Gastrocnemius medialis (tissue), 4 donors: ENCODE data around the gene ANKMY1. TPM values are rescaled to one million over a fixed set of nuclear protein-coding genes. Genes with fewer than 3 reads are reported as not detected.
A peak's percentile ranks its signal among the peaks of the same experiment; 100 is the strongest.

Source experiments
- ATAC-seq, 2 donors: fragments of 150-250 bp; one replicate each; pipeline ENCODE4 v1.9.1; 2016
- DNase-seq, 2 donors: peaks; one replicate each; pipeline ENCODE4 v3.0.0-alpha.2; 2019
- H3K27ac ChIP-seq, 4 donors: fragments of 200-600 bp; sonication (generic); 1 replicate in 1 of 4; 2 replicates in 3 of 4; pipeline ENCODE4 v1.5.1; 2016 to 2018; ENCODE audit warnings: mild to moderate bottlenecking in 2 of 4, moderate library complexity in 1 of 4
- H3K27me3 ChIP-seq, 3 donors: fragments of 200-600 bp; sonication (generic) in 2 of 3; 1 replicate in 1 of 3; 2 replicates in 2 of 3; pipeline versions ENCODE4 v1.5.1 to v1.6.0; 2016 to 2019; ENCODE audit warnings: mild to moderate bottlenecking in 1 of 3, moderate library complexity in 1 of 3
- H3K36me3 ChIP-seq, 2 donors: fragments of 200-600 bp; sonication (generic) in 1 of 2; one replicate each; pipeline ENCODE4 v1.5.1; 2017 to 2018
- H3K4me1 ChIP-seq, 2 donors: fragments of 200-600 bp; sonication (generic) in 1 of 2; one replicate each; pipeline ENCODE4 v1.5.1; 2016 to 2017; ENCODE audit warnings: mild to moderate bottlenecking in 2 of 2
- H3K4me3 ChIP-seq, 4 donors: fragments of 200-600 bp; sonication (generic) in 3 of 4; 1 replicate in 1 of 4; 2 replicates in 3 of 4; pipeline ENCODE4 v1.5.1; 2016 to 2019; ENCODE audit warnings: mild to moderate bottlenecking in 2 of 4
- H3K9me3 ChIP-seq, 3 donors: fragments of 200-600 bp; sonication (generic) in 2 of 3; 1 replicate in 1 of 3; 2 replicates in 2 of 3; pipeline ENCODE4 v1.5.1; 2016 to 2019
- CTCF ChIP-seq, 5 experiments: fragments of 450-650 bp in 3 of 5; fragments of 200-600 bp in 2 of 5; sonication (generic) in 2 of 5; IDR thresholded peaks in 4 of 5; conservative IDR thresholded peaks in 1 of 5; 1 replicate in 4 of 5; 2 replicates in 1 of 5; pipeline ENCODE4 v1.5.1; 2016 to 2019; ENCODE audit warnings: antibody characterized with exemption in 5 of 5, mild to moderate bottlenecking in 3 of 5, moderate library complexity in 3 of 5
- POLR2A ChIP-seq, 2 donors: fragments of 450-650 bp; IDR thresholded peaks; one replicate each; pipeline ENCODE4 v1.6.1; 2017; ENCODE audit warnings: antibody characterized with exemption in 2 of 2, mild to moderate bottlenecking in 2 of 2, moderate library complexity in 2 of 2
- in situ Hi-C, 4 donors: fragments of 200-750 bp; cut with MboI; loops; one replicate each; pipeline versions ENCODE4 v1.15.0 to v1.8.0; 2017; ENCODE audit warnings: low sequenced_read_pairs in 4 of 4
- intact Hi-C: fragments of 100-400 bp; cut with DNase I; formaldehyde crosslinking; loops from one replicate; pipeline ENCODE4 v1.15.1; 2023; ENCODE audit warnings: low total_unique reads
- total RNA-seq, 4 donors: library from RNA; depleted of rRNA; stranded (reverse); fragments of >200 nt; gene quantifications; one replicate each; pipeline versions ENCODE4 v1.1.0 to v1.2.3, GENCODE V29; 2016

ANKMY1 gene
- total RNA-seq, 4 donors from 2014 or later, result 3.3 to 9.0 (median 5.6) TPM

- Histone ChIP-seq H3K9me3 (no peaks in the 10 kb centered on the region), H3K27me3 (no peaks in the 10 kb centered on the region), H3K36me3 (peaks cover 0 to 6% of the 10 kb centered on the region in 2 donors), H3K4me1 (no peaks in the 10 kb centered on the region), H3K4me3 (no peak overlapping the region), H3K27ac (no peak overlapping the region)
- TF ChIP-seq CTCF (IDR thresholded peaks at IDR 0.05 in 4 of 5, conservative IDR thresholded peaks at IDR 0.05 in 1 of 5), result no peak
- TF ChIP-seq POLR2A (IDR thresholded peaks at IDR 0.05), result no peak
- DNase-seq, result peak in 1 of 2 donors; percentile 4
- no peak for ATAC-seq
- in situ Hi-C loops, result loop anchor here in 3 of 4 donors (25.0 kb wide), 1 partner anchor 204 kb away; no protein-coding TSS in a partner anchor
- intact Hi-C loops, result no loop called here
These were observed 50.0 kb downstream of the ANKMY1 start for GRCh38 chr2:240507778-240508251.

GRCh38 chr2:240507060-240507777 lies 50.6 kb downstream of the ANKMY1 start:
- Histone ChIP-seq H3K36me3 (peaks cover 0 to 6% of the 10 kb centered on the region in 2 donors), H3K9me3 (no peaks in the 10 kb centered on the region), H3K27ac (no peak overlapping the region), H3K27me3 (no peaks in the 10 kb centered on the region), H3K4me1 (no peaks in the 10 kb centered on the region), H3K4me3 (no peak overlapping the region)
- DNase-seq (no peak), ATAC-seq (no peak)
- TF ChIP-seq CTCF (IDR thresholded peaks at IDR 0.05 in 4 of 5, conservative IDR thresholded peaks at IDR 0.05 in 1 of 5), result no peak
- TF ChIP-seq POLR2A (IDR thresholded peaks at IDR 0.05), result no peak
- intact Hi-C loops, result no loop called here
- in situ Hi-C loops, result loop anchor here in 3 of 4 donors (25.0 kb wide), 1 partner anchor 205 kb away; no protein-coding TSS in a partner anchor

- Histone ChIP-seq H3K36me3 (peaks cover 0 to 6% of the 10 kb centered on the region in 2 donors), H3K27me3 (no peaks in the 10 kb centered on the region), H3K27ac (no peak overlapping the region), H3K4me3 (no peak overlapping the region), H3K4me1 (no peaks in the 10 kb centered on the region), H3K9me3 (no peaks in the 10 kb centered on the region)
- intact Hi-C loops (no loop called here), in situ Hi-C loops (loop anchor here in 3 of 4 donors (25.0 kb wide), 1 partner anchor 206 kb away; no protein-coding TSS in a partner anchor)
- DNase-seq (no peak), ATAC-seq (no peak)
- TF ChIP-seq POLR2A (IDR thresholded peaks at IDR 0.05), result no peak
These were observed 51.3 kb downstream of the ANKMY1 start for GRCh38 chr2:240506406-240507059.

GRCh38 chr2:240505910-240506309 lies 51.9 kb downstream of the ANKMY1 start:
- in situ Hi-C loops, result loop anchor here in 3 of 4 donors (25.0 kb wide), 1 partner anchor 206 kb away; no protein-coding TSS in a partner anchor
- H3K27ac ChIP-seq, result no peak overlapping the region
- peaks cover 0 to 6% of the 10 kb centered on the region in 2 donors for H3K36me3 ChIP-seq
- intact Hi-C loops, result no loop called here
- no peak overlapping the region for H3K4me3 ChIP-seq
- no peaks in the 10 kb centered on the region for H3K9me3 ChIP-seq
- ATAC-seq (no peak), DNase-seq (peak in 1 of 2 donors; percentile 0)
- TF ChIP-seq POLR2A (IDR thresholded peaks at IDR 0.05), result no peak
- TF ChIP-seq CTCF (IDR thresholded peaks at IDR 0.05 in 4 of 5, conservative IDR thresholded peaks at IDR 0.05 in 1 of 5), result no peak
- H3K4me1 ChIP-seq, result no peaks in the 10 kb centered on the region
- no peaks in the 10 kb centered on the region for H3K27me3 ChIP-seq

- TF ChIP-seq POLR2A (IDR thresholded peaks at IDR 0.05), result no peak
- no peak for TF ChIP-seq CTCF (IDR thresholded peaks at IDR 0.05 in 4 of 5, conservative IDR thresholded peaks at IDR 0.05 in 1 of 5)
- in situ Hi-C loops (loop anchor here in 3 of 4 donors (25.0 kb wide), 1 partner anchor 208 kb away; no protein-coding TSS in a partner anchor), intact Hi-C loops (no loop called here)
- ATAC-seq, result no peak
- peaks cover 0 to 2% of the 10 kb centered on the region in 2 donors for H3K36me3 ChIP-seq
- no peaks in the 10 kb centered on the region for H3K4me1 ChIP-seq
- no peak overlapping the region for H3K4me3 ChIP-seq
- H3K27ac ChIP-seq, result no peak overlapping the region
- H3K27me3 ChIP-seq, result no peaks in the 10 kb centered on the region
- H3K9me3 ChIP-seq, result no peaks in the 10 kb centered on the region
- DNase-seq, result no peak
These were observed 53.9 kb downstream of the ANKMY1 start for GRCh38 chr2:240503848-240504247.
